IMR-90 (cell line): ENCODE data around the gene CFAP126. TPM values are rescaled to one million over a fixed set of nuclear protein-coding genes. Genes with fewer than 3 reads are reported as not detected.
A peak's percentile ranks its signal among the peaks of the same experiment; 100 is the strongest.

Experiments used
- ATAC-seq: fragments of 200-7000 bp; cut with Tn5 transposase; 2 replicates; pipeline ENCODE4 v1.9.1; 2020; ENCODE audit warnings: low read depth, mild to moderate bottlenecking, moderate library complexity
- BruUV-seq: library from RNA; stranded (reverse); fragments of 400-500 nt; replicated peaks from 2 replicates; lab custom pipeline; 2021; lab: Mats Ljungman, UMichigan
- CTCF ChIA-PET: fragments of 300-600 bp; formaldehyde crosslinking; extraction: SDS; loops from one replicate; lab custom pipeline; 2021; ENCODE audit warnings: antibody characterized with exemption; lab: Yijun Ruan, JAX
- POLR2A ChIA-PET: fragments of 300-600 bp; sonication (Branson Sonifier 250); formaldehyde crosslinking; loops from one replicate; lab custom pipeline; 2022; ENCODE audit warnings: antibody characterized with exemption; ENCODE audit not compliant: unreplicated experiment; lab: Charles Lee
- DNase-seq: peaks from one replicate; pipeline ENCODE4 v3.0.0; 2013
- H2AFZ ChIP-seq: replicated peaks from 2 replicates; pipeline ENCODE3; 2013; ENCODE audit warnings: low read length, mild to moderate bottlenecking; ENCODE audit not compliant: poor library complexity
- H2AK5ac ChIP-seq: 2 replicates; pipeline ENCODE4 v1.6.1; 2013; ENCODE audit warnings: low read depth, low read length, inconsistent platforms
- H2AK9ac ChIP-seq: replicated peaks from 2 replicates; pipeline ENCODE3; 2013; ENCODE audit warnings: mild to moderate bottlenecking, low read depth, low read length, moderate library complexity; ENCODE audit not compliant: poor library complexity
- H2BK120ac ChIP-seq: 2 replicates; pipeline ENCODE4 v1.6.1; 2013; ENCODE audit warnings: low read depth, low read length, inconsistent platforms
- H2BK15ac ChIP-seq: 3 replicates; pipeline ENCODE4 v1.6.1; 2013; ENCODE audit warnings: low read depth, low read length, inconsistent platforms
- H2BK20ac ChIP-seq: 2 replicates; pipeline ENCODE4 v1.6.1; 2013; ENCODE audit warnings: low read depth, mild to moderate bottlenecking, inconsistent platforms, low read length, moderate library complexity
- H2BK5ac ChIP-seq: 2 replicates; pipeline ENCODE4 v1.6.1; 2013; ENCODE audit warnings: mild to moderate bottlenecking, low read depth, low read length, inconsistent platforms; ENCODE audit not compliant: poor library complexity, severe bottlenecking
- H3K14ac ChIP-seq: replicated peaks from 2 replicates; pipeline ENCODE4 v1.6.1; 2013; ENCODE audit warnings: low read depth, low read length, inconsistent platforms
- H3K18ac ChIP-seq: 2 replicates; pipeline ENCODE4 v1.6.1; 2013; ENCODE audit warnings: low read depth, low read length, control low read depth
- H3K23ac ChIP-seq: 2 replicates; pipeline ENCODE4 v1.6.1; 2013; ENCODE audit warnings: low read depth, low read length, inconsistent platforms
- H3K27ac ChIP-seq: 2 replicates; pipeline ENCODE4 v1.5.1; 2013; ENCODE audit warnings: mild to moderate bottlenecking, control low read depth, low read length; ENCODE audit not compliant: insufficient read depth
- H3K27me3 ChIP-seq: 2 replicates; pipeline ENCODE4 v1.6.1; 2013; ENCODE audit warnings: low read length; ENCODE audit not compliant: control insufficient read depth, insufficient read depth
- H3K36me3 ChIP-seq: 2 replicates; pipeline ENCODE4 v1.6.1; 2013; ENCODE audit warnings: low read length, mixed read lengths; ENCODE audit not compliant: control insufficient read depth, insufficient read depth
- H3K4ac ChIP-seq: 2 replicates; pipeline ENCODE4 v1.6.1; 2013; ENCODE audit warnings: low read depth, low read length, inconsistent platforms
- H3K4me1 ChIP-seq: 2 replicates; pipeline ENCODE4 v1.6.1; 2013; ENCODE audit warnings: low read length, mixed read lengths; ENCODE audit not compliant: control insufficient read depth, insufficient read depth
- H3K4me2 ChIP-seq: 2 replicates; pipeline ENCODE4 v1.6.1; 2013; ENCODE audit warnings: low read depth, mild to moderate bottlenecking, control low read depth, low read length, moderate library complexity
- H3K4me3 ChIP-seq: 2 replicates; pipeline ENCODE4 v1.5.1; 2013; ENCODE audit warnings: low read depth, mild to moderate bottlenecking, control low read depth, low read length, moderate library complexity; ENCODE audit not compliant: insufficient read depth
- H3K56ac ChIP-seq: 2 replicates; pipeline ENCODE4 v1.6.1; 2013; ENCODE audit warnings: low read length, inconsistent platforms; ENCODE audit not compliant: insufficient read depth; ENCODE audit errors: extremely low read depth
- H3K79me1 ChIP-seq, 2 experiments: 2 replicates each; pipeline ENCODE4 v1.6.1; 2013; ENCODE audit warnings: low read length in 2 of 2, inconsistent platforms in 1 of 2, low read depth in 1 of 2
- H3K9ac ChIP-seq: 2 replicates; pipeline ENCODE4 v1.6.1; 2013; ENCODE audit warnings: low read depth, low read length, control low read depth
- H3K9me1 ChIP-seq: 2 replicates; pipeline ENCODE4 v1.6.1; 2013; ENCODE audit warnings: low read length, inconsistent platforms; ENCODE audit not compliant: insufficient read depth
- H3K9me3 ChIP-seq: 2 replicates; pipeline ENCODE4 v1.6.1; 2013; ENCODE audit warnings: low read length; ENCODE audit not compliant: control insufficient read depth, insufficient read depth
- H4K20me1 ChIP-seq: 2 replicates; pipeline ENCODE4 v1.6.1; 2013; ENCODE audit warnings: low read length, inconsistent platforms; ENCODE audit not compliant: insufficient read depth
- H4K5ac ChIP-seq: 2 replicates; pipeline ENCODE4 v1.6.1; 2013; ENCODE audit warnings: mild to moderate bottlenecking, low read depth, low read length, control low read depth
- H4K8ac ChIP-seq, 2 experiments: 2 replicates each; pipeline ENCODE4 v1.6.1; 2013; ENCODE audit warnings: low read depth in 2 of 2, low read length in 2 of 2, control low read depth in 1 of 2, inconsistent platforms in 1 of 2
- H4K91ac ChIP-seq: 2 replicates; pipeline ENCODE4 v1.6.1; 2013; ENCODE audit warnings: low read depth, low read length, inconsistent platforms; ENCODE audit not compliant: insufficient read depth
- CHD1 ChIP-seq: IDR thresholded peaks from 2 replicates; pipeline ENCODE4 v1.6.1; 2012; ENCODE audit warnings: low read depth, low read length, improper control_type of control experiment
- FOS ChIP-seq: fragments of 150-350 bp; IDR thresholded peaks from 2 replicates; pipeline ENCODE4 v1.6.1; 2016; ENCODE audit warnings: low read depth, low read length
- MXI1 ChIP-seq: IDR thresholded peaks from 2 replicates; pipeline ENCODE4 v1.6.1; 2012; ENCODE audit warnings: low read depth, mild to moderate bottlenecking, low read length, moderate library complexity, borderline replicate concordance
- NFE2L2 ChIP-seq: fragments of 150-350 bp; IDR thresholded peaks from 2 replicates; pipeline ENCODE4 v1.6.1; 2016; ENCODE audit warnings: low read depth, mild to moderate bottlenecking, low read length
- RFX5 ChIP-seq: IDR thresholded peaks from 2 replicates; pipeline ENCODE4 v1.8.0; 2012; ENCODE audit warnings: low read depth, mild to moderate bottlenecking, low read length, moderate library complexity
- SMC3 ChIP-seq: fragments of 150-350 bp; IDR thresholded peaks from 2 replicates; pipeline ENCODE4 v1.6.1; 2016; ENCODE audit warnings: low read depth, mild to moderate bottlenecking, antibody characterized with exemption, low read length, moderate library complexity
- dilution Hi-C: fragments of 300-500 bp; cut with HindIII; formaldehyde crosslinking; loops from one replicate; pipeline ENCODE4 v1.14.3; 2018; ENCODE audit warnings: low sequenced_read_pairs; ENCODE audit not compliant: unreplicated experiment
- in situ Hi-C: fragments of 300-500 bp; cut with MboI; formaldehyde crosslinking; loops from 3 replicates; pipeline ENCODE4 v1.14.3; 2019; ENCODE audit warnings: low sequenced_read_pairs, inconsistent platforms, mixed read lengths
- intact Hi-C: fragments of 100-400 bp; cut with micrococcal nuclease; formaldehyde crosslinking; loops from 2 replicates; pipeline ENCODE4 v1.10.0; 2022
- polyA plus RNA-seq, 3 experiments: library from polyadenylated mRNA; depleted of rRNA; stranded (reverse); fragments of >200 nt; gene quantifications; 2 replicates each; pipeline ENCODE4 v1.2.3, GENCODE V29; 2012; ENCODE audit warnings: low replicate concordance in 1 of 3
- total RNA-seq: library from RNA; depleted of rRNA; stranded (reverse); fragments of >200 nt; gene quantifications from 2 replicates; pipeline ENCODE4 v1.2.3, GENCODE V29; 2012
- TF ChIP-seq, protein P1 (sequence below): fragments of 150-350 bp; IDR thresholded peaks from 2 replicates; pipeline ENCODE4 v1.6.1; 2017; ENCODE audit warnings: mild to moderate bottlenecking, antibody characterized with exemption, low read length, low read depth

Gene CFAP126
- total and polyA plus RNA-seq, 2 of the 4 experiments (the other 2 are of a cell fraction): not detected

DNA sequence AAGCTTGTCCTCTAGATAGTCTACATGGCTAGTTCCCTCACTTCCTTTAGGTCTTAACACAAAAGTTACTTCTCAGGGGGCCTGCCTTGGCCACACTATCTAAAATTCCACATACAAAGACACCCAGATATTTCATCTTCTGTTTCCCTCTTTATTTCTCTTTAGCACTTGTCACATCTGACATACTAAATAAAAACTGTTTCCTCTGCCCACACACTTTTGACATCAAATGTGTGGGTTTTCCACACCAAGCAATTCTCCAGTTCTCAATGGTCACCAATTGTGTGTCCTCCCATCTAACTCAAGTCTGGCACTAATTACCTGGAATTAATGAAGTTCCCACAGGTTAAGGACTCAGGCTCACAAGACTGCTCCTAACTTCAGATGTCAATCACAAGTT lies 25.5 kb upstream of the CFAP126 start:
- peaks cover 2% of the 10 kb centered on the region; the same call in 1 of the 2 replicates for H3K9me1 ChIP-seq
- no peak overlapping the region for H2BK5ac ChIP-seq
- no peak overlapping the region for H2BK15ac ChIP-seq
- in situ Hi-C loops (no loop called here), dilution Hi-C loops (no loop called here), intact Hi-C loops (loop anchor here (5.0 kb wide), 1 partner anchor 351 kb away; no protein-coding TSS in a partner anchor)
- H3K14ac ChIP-seq: no peak overlapping the region
- H4K91ac ChIP-seq: no peak overlapping the region
- no peak overlapping the region for H3K56ac ChIP-seq
- H4K5ac ChIP-seq: no peak overlapping the region
- H3K9ac ChIP-seq: no peak overlapping the region
- no peaks in the 10 kb centered on the region for H3K36me3 ChIP-seq
- H3K27me3 ChIP-seq: no peaks in the 10 kb centered on the region
- H2BK120ac ChIP-seq: no peak overlapping the region
- H3K4ac ChIP-seq: no peak overlapping the region
- ChIA-PET CTCF (no interaction called here), POLR2A (no interaction called here)
- H3K79me1 ChIP-seq: peaks cover 0 to 4% of the 10 kb centered on the region in 2 experiments; a peak in 1 of 4 replicates
- H4K8ac ChIP-seq: no peak overlapping the region
- no peak overlapping the region for H3K27ac ChIP-seq
- DNase-seq: no peak
- TF ChIP-seq CHD1 (no peak), FOS (no peak), MXI1 (no peak), NFE2L2 (no peak), RFX5 (no peak), SMC3 (no peak)
- TF ChIP-seq, protein P1, sequence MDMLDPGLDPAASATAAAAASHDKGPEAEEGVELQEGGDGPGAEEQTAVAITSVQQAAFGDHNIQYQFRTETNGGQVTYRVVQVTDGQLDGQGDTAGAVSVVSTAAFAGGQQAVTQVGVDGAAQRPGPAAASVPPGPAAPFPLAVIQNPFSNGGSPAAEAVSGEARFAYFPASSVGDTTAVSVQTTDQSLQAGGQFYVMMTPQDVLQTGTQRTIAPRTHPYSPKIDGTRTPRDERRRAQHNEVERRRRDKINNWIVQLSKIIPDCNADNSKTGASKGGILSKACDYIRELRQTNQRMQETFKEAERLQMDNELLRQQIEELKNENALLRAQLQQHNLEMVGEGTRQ: no peak
- H3K4me2 ChIP-seq: no peak overlapping the region
- H2AK9ac ChIP-seq: no peak overlapping the region
- H3K9me3 ChIP-seq: no peaks in the 10 kb centered on the region
- peak overlapping the region; percentile 27 for H2AFZ ChIP-seq
- H3K4me1 ChIP-seq: no peaks in the 10 kb centered on the region
- no peak overlapping the region for H3K4me3 ChIP-seq
- H4K20me1 ChIP-seq: no peaks in the 10 kb centered on the region
- H2BK20ac ChIP-seq: no peak overlapping the region
- H3K18ac ChIP-seq: no peak overlapping the region
- no peak overlapping the region for H2AK5ac ChIP-seq
- H3K23ac ChIP-seq: no peak overlapping the region
- no TSS peak for BruUV-seq
- ATAC-seq: no peak
